ENCODE data around the gene STAT6.

Gene STAT6

GRCh38 chr12:57134949-57135348, 23.8 kb upstream of the STAT6 start:
- Histone ChIP-seq H3K9ac (ENCODE audit: low read length in 5 of 5) (peak overlapping the region; percentile 16 to 82 (median 76)), H3K4me1 (ENCODE audit: control insufficient read depth in 5 of 5, insufficient read depth in 5 of 5, low read length in 5 of 5) (peaks cover 35 to 98% (median 95%) of the 10 kb centered on the region in 5 donors), H3K4me3 (ENCODE audit: low read depth in 1 of 5, low read length in 5 of 5) (peak overlapping the region in 2 of 5 donors; percentile 1 to 18), H3K27ac (ENCODE audit: low read depth, low read length) (peak overlapping the region; percentile 99), H3K36me3 (ENCODE audit: control insufficient read depth in 5 of 5, insufficient read depth in 5 of 5, low read length in 5 of 5) (peaks cover 0 to 16% (median 10%) of the 10 kb centered on the region in 5 donors), H3K9me3 (ENCODE audit: control insufficient read depth in 5 of 5, low read length in 5 of 5) (no peaks in the 10 kb centered on the region), H3K27me3 (ENCODE audit: control insufficient read depth in 5 of 5, insufficient read depth in 4 of 5, low read length in 5 of 5) (no peaks in the 10 kb centered on the region)

- peak overlapping the region; percentile 16 to 61 (median 40) for H3K4me3 ChIP-seq (ENCODE audit: low read depth in 1 of 5, low read length in 5 of 5)
- peak overlapping the region; percentile 99 for H3K27ac ChIP-seq (ENCODE audit: low read depth, low read length)
- peak overlapping the region in 3 of 5 donors; percentile 33 to 65 (median 65) for H3K9ac ChIP-seq (ENCODE audit: low read length in 5 of 5)
- H3K9me3 ChIP-seq (ENCODE audit: control insufficient read depth in 5 of 5, low read length in 5 of 5), result no peaks in the 10 kb centered on the region
- H3K27me3 ChIP-seq (ENCODE audit: control insufficient read depth in 5 of 5, insufficient read depth in 4 of 5, low read length in 5 of 5), result no peaks in the 10 kb centered on the region
- H3K4me1 ChIP-seq (ENCODE audit: control insufficient read depth in 5 of 5, insufficient read depth in 5 of 5, low read length in 5 of 5), result peaks cover 30 to 94% (median 92%) of the 10 kb centered on the region in 5 donors
- H3K36me3 ChIP-seq (ENCODE audit: control insufficient read depth in 5 of 5, insufficient read depth in 5 of 5, low read length in 5 of 5), result peaks cover 0 to 7% (median 0%) of the 10 kb centered on the region in 5 donors
These were observed 22.8 kb upstream of the STAT6 start for GRCh38 chr12:57133916-57134315.

DNA sequence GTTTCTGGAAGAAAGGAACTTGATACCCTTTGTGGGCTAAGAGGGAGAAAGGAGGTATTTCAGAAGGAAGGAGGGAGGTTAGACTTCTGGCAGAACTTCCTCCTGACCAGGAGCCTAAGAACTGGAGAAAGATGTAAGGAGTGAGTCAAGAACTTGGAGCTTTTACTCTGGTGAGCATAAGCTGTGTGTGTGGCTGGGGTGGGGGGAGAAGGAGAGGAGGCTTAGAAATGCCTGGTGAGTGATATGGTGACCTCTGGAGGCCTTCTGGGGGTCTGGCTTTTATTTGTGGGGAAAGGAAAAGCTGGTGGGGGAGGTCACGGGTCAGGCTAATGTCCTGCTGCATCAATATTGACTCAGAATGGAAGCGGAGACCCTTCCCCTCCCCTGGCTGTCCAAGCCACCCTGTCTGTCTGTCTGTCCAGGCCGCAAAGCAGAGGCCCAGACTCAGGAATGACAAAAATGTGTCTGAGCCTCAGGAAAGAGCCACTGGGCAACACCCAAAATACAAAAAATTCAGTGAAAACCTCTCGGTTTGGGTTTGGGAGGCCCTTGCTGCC, 21.9 kb upstream of the STAT6 start:
- peak overlapping the region; percentile 57 to 92 (median 85) for H3K9ac ChIP-seq (ENCODE audit: low read length in 5 of 5)
- H3K9me3 ChIP-seq (ENCODE audit: control insufficient read depth in 5 of 5, low read length in 5 of 5), result no peaks in the 10 kb centered on the region
- H3K4me1 ChIP-seq (ENCODE audit: control insufficient read depth in 5 of 5, insufficient read depth in 5 of 5, low read length in 5 of 5), result peaks cover 25 to 91% (median 84%) of the 10 kb centered on the region in 5 donors
- H3K4me3 ChIP-seq (ENCODE audit: low read depth in 1 of 5, low read length in 5 of 5), result peak overlapping the region; percentile 36 to 94 (median 89)
- H3K27ac ChIP-seq (ENCODE audit: low read depth, low read length), result peak overlapping the region; percentile 99
- H3K36me3 ChIP-seq (ENCODE audit: control insufficient read depth in 5 of 5, insufficient read depth in 5 of 5, low read length in 5 of 5), result peaks cover 0 to 5% (median 0%) of the 10 kb centered on the region in 5 donors
- H3K27me3 ChIP-seq (ENCODE audit: control insufficient read depth in 5 of 5, insufficient read depth in 4 of 5, low read length in 5 of 5), result no peaks in the 10 kb centered on the region

DNA sequence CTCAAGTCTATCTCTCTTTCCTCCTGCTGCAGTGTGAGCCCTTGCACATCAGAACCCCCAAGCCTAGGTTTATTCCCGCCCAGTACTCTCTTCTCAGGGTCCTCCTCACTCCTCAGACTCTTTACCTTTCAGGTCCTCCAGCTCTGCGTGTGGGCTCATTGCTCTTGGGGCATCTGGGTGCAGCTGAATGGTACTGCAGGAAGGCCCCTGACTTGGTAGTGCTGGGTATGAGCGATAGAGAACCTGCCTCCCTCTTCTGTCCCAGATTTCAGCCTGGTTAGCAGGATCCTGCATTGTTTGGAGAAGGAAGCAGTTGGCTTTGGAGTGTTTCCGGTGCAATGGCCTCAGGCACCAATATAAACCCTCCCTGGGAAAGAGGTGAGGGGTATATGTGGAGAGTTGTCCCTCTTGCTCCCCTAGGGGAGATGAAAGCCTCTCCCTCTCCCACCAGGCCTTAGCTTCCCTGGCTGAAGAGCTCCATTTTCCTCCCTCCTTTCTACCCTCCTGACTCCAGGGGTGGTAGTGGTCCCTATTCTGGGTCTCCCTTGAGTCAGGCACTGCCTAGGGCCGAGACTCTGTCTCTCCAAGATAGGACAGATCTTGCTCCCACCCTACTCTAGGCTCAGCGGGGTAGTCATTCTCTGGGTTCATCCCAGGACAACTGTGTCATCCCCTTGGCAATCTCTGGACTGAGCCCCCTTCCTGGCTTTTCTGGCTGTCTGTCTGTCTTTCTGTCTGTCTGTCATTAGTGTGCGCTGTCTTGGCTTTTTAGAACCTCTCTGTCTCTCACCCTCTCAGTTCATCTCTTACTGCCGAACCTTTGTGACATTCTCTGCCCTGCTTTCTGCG, 21.0 kb upstream of the STAT6 start:
- Histone ChIP-seq H3K9ac (ENCODE audit: low read length in 5 of 5) (peak overlapping the region; percentile 57 to 92 (median 85)), H3K27ac (ENCODE audit: low read depth, low read length) (peak overlapping the region; percentile 99), H3K4me1 (ENCODE audit: control insufficient read depth in 5 of 5, insufficient read depth in 5 of 5, low read length in 5 of 5) (peaks cover 27 to 88% (median 77%) of the 10 kb centered on the region in 5 donors), H3K36me3 (ENCODE audit: control insufficient read depth in 5 of 5, insufficient read depth in 5 of 5, low read length in 5 of 5) (peaks cover 0 to 3% (median 0%) of the 10 kb centered on the region in 5 donors), H3K4me3 (ENCODE audit: low read depth in 1 of 5, low read length in 5 of 5) (peak overlapping the region; percentile 36 to 94 (median 89)), H3K9me3 (ENCODE audit: control insufficient read depth in 5 of 5, low read length in 5 of 5) (no peaks in the 10 kb centered on the region), H3K27me3 (ENCODE audit: control insufficient read depth in 5 of 5, insufficient read depth in 4 of 5, low read length in 5 of 5) (no peaks in the 10 kb centered on the region)

GRCh38 chr12:57130941-57131340, 19.8 kb upstream of the STAT6 start:
- no peaks in the 10 kb centered on the region for H3K27me3 ChIP-seq (ENCODE audit: control insufficient read depth in 5 of 5, insufficient read depth in 4 of 5, low read length in 5 of 5)
- H3K27ac ChIP-seq (ENCODE audit: low read depth, low read length), result peak overlapping the region; percentile 99
- H3K9ac ChIP-seq (ENCODE audit: low read length in 5 of 5), result peak overlapping the region; percentile 57 to 92 (median 85)
- H3K4me3 ChIP-seq (ENCODE audit: low read depth in 1 of 5, low read length in 5 of 5), result peak overlapping the region; percentile 77 to 94 (median 89)
- H3K9me3 ChIP-seq (ENCODE audit: control insufficient read depth in 5 of 5, low read length in 5 of 5), result no peaks in the 10 kb centered on the region
- peaks cover 27 to 87% (median 74%) of the 10 kb centered on the region in 5 donors for H3K4me1 ChIP-seq (ENCODE audit: control insufficient read depth in 5 of 5, insufficient read depth in 5 of 5, low read length in 5 of 5)
- peaks cover 0 to 3% (median 0%) of the 10 kb centered on the region in 5 donors for H3K36me3 ChIP-seq (ENCODE audit: control insufficient read depth in 5 of 5, insufficient read depth in 5 of 5, low read length in 5 of 5)

GRCh38 chr12:57129889-57130288, 18.7 kb upstream of the STAT6 start:
- H3K36me3 ChIP-seq (ENCODE audit: control insufficient read depth in 5 of 5, insufficient read depth in 5 of 5, low read length in 5 of 5), result peaks cover 0 to 3% (median 0%) of the 10 kb centered on the region in 5 donors
- peak overlapping the region; percentile 77 to 94 (median 89) for H3K4me3 ChIP-seq (ENCODE audit: low read depth in 1 of 5, low read length in 5 of 5)
- H3K27me3 ChIP-seq (ENCODE audit: control insufficient read depth in 5 of 5, insufficient read depth in 4 of 5, low read length in 5 of 5), result no peaks in the 10 kb centered on the region
- no peaks in the 10 kb centered on the region for H3K9me3 ChIP-seq (ENCODE audit: control insufficient read depth in 5 of 5, low read length in 5 of 5)
- H3K4me1 ChIP-seq (ENCODE audit: control insufficient read depth in 5 of 5, insufficient read depth in 5 of 5, low read length in 5 of 5), result peaks cover 20 to 76% (median 63%) of the 10 kb centered on the region in 5 donors
- H3K9ac ChIP-seq (ENCODE audit: low read length in 5 of 5), result peak overlapping the region; percentile 69 to 91 (median 77)
- peak overlapping the region; percentile 99 for H3K27ac ChIP-seq (ENCODE audit: low read depth, low read length)

- H3K9me3 ChIP-seq (ENCODE audit: control insufficient read depth in 5 of 5, low read length in 5 of 5), result no peaks in the 10 kb centered on the region
- peak overlapping the region; percentile 69 to 91 (median 77) for H3K9ac ChIP-seq (ENCODE audit: low read length in 5 of 5)
- peak overlapping the region; percentile 77 to 94 (median 89) for H3K4me3 ChIP-seq (ENCODE audit: low read depth in 1 of 5, low read length in 5 of 5)
- peaks cover 20 to 72% (median 58%) of the 10 kb centered on the region in 5 donors for H3K4me1 ChIP-seq (ENCODE audit: control insufficient read depth in 5 of 5, insufficient read depth in 5 of 5, low read length in 5 of 5)
- peak overlapping the region; percentile 99 for H3K27ac ChIP-seq (ENCODE audit: low read depth, low read length)
- no peaks in the 10 kb centered on the region for H3K27me3 ChIP-seq (ENCODE audit: control insufficient read depth in 5 of 5, insufficient read depth in 4 of 5, low read length in 5 of 5)
- H3K36me3 ChIP-seq (ENCODE audit: control insufficient read depth in 5 of 5, insufficient read depth in 5 of 5, low read length in 5 of 5), result peaks cover 0 to 3% (median 0%) of the 10 kb centered on the region in 5 donors
These were observed 18.2 kb upstream of the STAT6 start for GRCh38 chr12:57129321-57129842.

GRCh38 chr12:57128519-57129247, 17.5 kb upstream of the STAT6 start:
- peak overlapping the region; percentile 77 to 94 (median 83) for H3K4me3 ChIP-seq (ENCODE audit: low read depth in 1 of 5, low read length in 5 of 5)
- H3K27ac ChIP-seq (ENCODE audit: low read depth, low read length), result peak overlapping the region; percentile 99
- H3K9me3 ChIP-seq (ENCODE audit: control insufficient read depth in 5 of 5, low read length in 5 of 5), result no peaks in the 10 kb centered on the region
- peaks cover 0 to 3% (median 0%) of the 10 kb centered on the region in 5 donors for H3K36me3 ChIP-seq (ENCODE audit: control insufficient read depth in 5 of 5, insufficient read depth in 5 of 5, low read length in 5 of 5)
- H3K4me1 ChIP-seq (ENCODE audit: control insufficient read depth in 5 of 5, insufficient read depth in 5 of 5, low read length in 5 of 5), result peaks cover 18 to 65% (median 51%) of the 10 kb centered on the region in 5 donors
- no peaks in the 10 kb centered on the region for H3K27me3 ChIP-seq (ENCODE audit: control insufficient read depth in 5 of 5, insufficient read depth in 4 of 5, low read length in 5 of 5)
- peak overlapping the region in 4 of 5 donors; percentile 71 to 91 (median 81) for H3K9ac ChIP-seq (ENCODE audit: low read length in 5 of 5)

- Histone ChIP-seq H3K9me3 (ENCODE audit: control insufficient read depth in 5 of 5, low read length in 5 of 5) (no peaks in the 10 kb centered on the region), H3K4me3 (ENCODE audit: low read depth in 1 of 5, low read length in 5 of 5) (peak within 1 kb of the TSS; percentile 77 to 94 (median 83)), H3K9ac (ENCODE audit: low read length in 5 of 5) (peak within 1 kb of the TSS; percentile 26 to 93 (median 88)), H3K27me3 (ENCODE audit: control insufficient read depth in 5 of 5, insufficient read depth in 4 of 5, low read length in 5 of 5) (no peaks in the 10 kb centered on the region), H3K27ac (ENCODE audit: low read depth, low read length) (peak within 1 kb of the TSS; percentile 99), H3K4me1 (ENCODE audit: control insufficient read depth in 5 of 5, insufficient read depth in 5 of 5, low read length in 5 of 5) (peaks cover 18 to 59% (median 45%) of the 10 kb centered on the region in 5 donors), H3K36me3 (ENCODE audit: control insufficient read depth in 5 of 5, insufficient read depth in 5 of 5, low read length in 5 of 5) (peaks cover 0 to 3% (median 0%) of the 10 kb centered on the region in 5 donors)
These were observed 16.8 kb upstream of the STAT6 start, which contains the start of gene LRP1 for GRCh38 chr12:57127726-57128518. LRP1 (plus strand) TSS chr12:57128483; CDS start chr12:57128965, 482 bp downstream.
